Progenitor cell of endocrine pancreas (in vitro differentiated cells): ENCODE data around the gene MCRS1. TPM values are rescaled to one million over a fixed set of nuclear protein-coding genes. Genes with fewer than 3 reads are reported as not detected.
A peak's percentile ranks its signal among the peaks of the same experiment; 100 is the strongest.

Source experiments
- DNase-seq: peaks from one replicate; pipeline ENCODE4 v3.0.0; 2021; ENCODE audit warnings: low spot score; ENCODE audit not compliant: unreplicated experiment
- H3K27ac Mint-ChIP-seq: 2 replicates; pipeline ENCODE4 v1.8.0; 2021; ENCODE audit warnings: mild to moderate bottlenecking, moderate library complexity, mixed read lengths
- H3K27me3 Mint-ChIP-seq: 2 replicates; pipeline ENCODE4 v1.8.0; 2021; ENCODE audit warnings: mixed read lengths
- H3K36me3 Mint-ChIP-seq: 2 replicates; pipeline ENCODE4 v1.8.0; 2022; ENCODE audit warnings: mixed read lengths; ENCODE audit not compliant: insufficient read depth
- H3K4me1 Mint-ChIP-seq: 2 replicates; pipeline ENCODE4 v1.8.0; 2021; ENCODE audit warnings: low read depth, mixed read lengths
- H3K4me3 Mint-ChIP-seq: 2 replicates; pipeline ENCODE4 v1.8.0; 2021; ENCODE audit warnings: low read depth, mild to moderate bottlenecking, moderate library complexity, mixed read lengths
- H3K9me3 Mint-ChIP-seq: 2 replicates; pipeline ENCODE4 v1.8.0; 2021; ENCODE audit warnings: low read depth, mixed read lengths
- total RNA-seq: library from RNA; stranded (reverse); gene quantifications from 2 replicates; pipeline ENCODE4 v1.2.1, GENCODE V29; 2021
- TF ChIP-seq, protein P1 (sequence below): fragments of 200-600 bp; sonication (generic); IDR thresholded peaks from one replicate; pipeline ENCODE4 v1.5.0; 2021; ENCODE audit warnings: antibody characterized with exemption, mild to moderate bottlenecking; ENCODE audit not compliant: unreplicated experiment

Gene MCRS1
- total RNA-seq, 1 donor from 2014 or later = 92.6 TPM

DNA sequence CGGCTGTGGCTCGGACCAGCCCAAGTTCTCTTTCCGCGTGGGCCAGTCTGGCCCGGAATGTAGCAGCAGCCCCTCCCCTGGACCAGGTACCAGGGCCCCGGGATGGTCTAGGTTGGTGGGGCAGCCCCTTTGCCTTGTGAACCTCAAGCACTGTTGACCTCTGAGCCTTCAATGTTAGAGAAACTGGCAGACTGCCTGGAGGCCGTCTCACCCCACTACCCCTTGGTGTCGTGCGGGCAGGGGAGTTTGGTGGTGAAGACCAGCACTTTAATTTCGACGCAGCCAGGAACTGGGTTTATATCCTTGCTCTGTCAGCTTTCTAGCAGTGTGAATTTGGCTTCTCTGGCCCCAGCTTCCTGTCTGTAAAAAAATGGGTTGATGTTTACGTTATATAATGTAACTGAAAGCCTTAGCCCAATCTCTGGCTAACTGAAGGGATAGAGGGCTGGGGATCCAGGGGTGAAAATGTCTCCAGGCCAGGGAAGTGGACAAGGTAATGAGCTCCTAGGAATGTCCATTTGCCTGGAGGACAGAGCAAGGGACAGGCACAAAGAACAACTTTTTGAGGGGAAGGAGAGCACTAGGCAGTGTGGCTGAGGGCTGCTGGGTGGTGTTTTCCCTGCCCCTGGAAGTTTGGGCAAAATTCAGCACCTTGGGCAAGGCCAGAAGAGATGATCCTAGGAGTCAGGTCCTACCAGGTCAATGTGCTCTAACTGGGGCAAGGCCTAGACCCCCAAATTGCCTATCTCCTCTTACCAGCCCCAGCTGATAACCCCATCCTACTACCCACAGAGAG lies 11.4 kb downstream of the MCRS1 start:
- DNase-seq = no peak
- no peaks in the 10 kb centered on the region for H3K9me3 Mint-ChIP-seq
- H3K27ac Mint-ChIP-seq = no peak overlapping the region
- H3K4me3 Mint-ChIP-seq = no peak overlapping the region
- TF ChIP-seq, protein P1, sequence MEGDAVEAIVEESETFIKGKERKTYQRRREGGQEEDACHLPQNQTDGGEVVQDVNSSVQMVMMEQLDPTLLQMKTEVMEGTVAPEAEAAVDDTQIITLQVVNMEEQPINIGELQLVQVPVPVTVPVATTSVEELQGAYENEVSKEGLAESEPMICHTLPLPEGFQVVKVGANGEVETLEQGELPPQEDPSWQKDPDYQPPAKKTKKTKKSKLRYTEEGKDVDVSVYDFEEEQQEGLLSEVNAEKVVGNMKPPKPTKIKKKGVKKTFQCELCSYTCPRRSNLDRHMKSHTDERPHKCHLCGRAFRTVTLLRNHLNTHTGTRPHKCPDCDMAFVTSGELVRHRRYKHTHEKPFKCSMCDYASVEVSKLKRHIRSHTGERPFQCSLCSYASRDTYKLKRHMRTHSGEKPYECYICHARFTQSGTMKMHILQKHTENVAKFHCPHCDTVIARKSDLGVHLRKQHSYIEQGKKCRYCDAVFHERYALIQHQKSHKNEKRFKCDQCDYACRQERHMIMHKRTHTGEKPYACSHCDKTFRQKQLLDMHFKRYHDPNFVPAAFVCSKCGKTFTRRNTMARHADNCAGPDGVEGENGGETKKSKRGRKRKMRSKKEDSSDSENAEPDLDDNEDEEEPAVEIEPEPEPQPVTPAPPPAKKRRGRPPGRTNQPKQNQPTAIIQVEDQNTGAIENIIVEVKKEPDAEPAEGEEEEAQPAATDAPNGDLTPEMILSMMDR = no peak
- H3K4me1 Mint-ChIP-seq = peaks cover 20% of the 10 kb centered on the region
- peaks cover 13% of the 10 kb centered on the region for H3K36me3 Mint-ChIP-seq
- no peaks in the 10 kb centered on the region for H3K27me3 Mint-ChIP-seq

DNA sequence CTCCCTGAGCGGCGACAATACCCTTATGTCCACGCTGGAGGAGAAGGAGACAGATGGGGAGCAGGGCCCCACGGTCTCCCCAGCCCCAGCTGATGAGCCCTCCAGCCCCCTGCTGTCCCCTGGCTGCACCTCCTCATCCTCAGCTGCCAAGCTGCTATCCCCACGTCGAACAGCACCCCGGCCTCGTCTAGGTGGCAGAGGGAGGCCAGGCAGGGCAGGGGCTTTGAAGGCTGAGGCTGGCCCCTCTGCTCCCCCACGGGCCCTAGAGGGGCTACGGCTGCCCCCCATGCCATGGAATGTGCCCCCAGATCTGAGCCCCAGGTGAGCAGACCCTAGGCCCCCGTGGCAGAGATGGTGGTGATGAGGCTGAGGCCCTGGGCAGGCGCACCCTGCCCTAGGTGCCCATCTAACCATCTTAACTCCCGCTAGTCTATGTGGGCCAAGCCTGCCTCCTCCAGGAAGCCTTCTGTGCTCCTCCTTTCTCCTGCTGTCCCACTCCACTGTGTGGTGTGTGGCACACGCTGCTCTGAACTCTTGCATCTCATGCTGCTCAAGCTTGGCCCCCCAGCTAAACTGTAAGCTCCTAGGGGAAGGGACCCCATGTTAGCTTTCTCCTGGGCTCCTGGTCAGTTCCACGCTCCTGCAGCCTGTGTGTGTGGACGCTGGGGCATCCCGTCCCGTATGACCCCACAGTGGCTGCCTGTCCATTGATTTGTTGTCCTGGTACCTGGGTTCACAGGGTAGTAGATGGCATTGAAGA lies 12.1 kb downstream of the MCRS1 start:
- H3K27me3 Mint-ChIP-seq = no peaks in the 10 kb centered on the region
- H3K36me3 Mint-ChIP-seq = peaks cover 13% of the 10 kb centered on the region
- TF ChIP-seq, protein P1 = no peak
- no peaks in the 10 kb centered on the region for H3K9me3 Mint-ChIP-seq
- DNase-seq = no peak
- peaks cover 23% of the 10 kb centered on the region for H3K4me1 Mint-ChIP-seq
- no peak overlapping the region for H3K27ac Mint-ChIP-seq
- no peak overlapping the region for H3K4me3 Mint-ChIP-seq

DNA sequence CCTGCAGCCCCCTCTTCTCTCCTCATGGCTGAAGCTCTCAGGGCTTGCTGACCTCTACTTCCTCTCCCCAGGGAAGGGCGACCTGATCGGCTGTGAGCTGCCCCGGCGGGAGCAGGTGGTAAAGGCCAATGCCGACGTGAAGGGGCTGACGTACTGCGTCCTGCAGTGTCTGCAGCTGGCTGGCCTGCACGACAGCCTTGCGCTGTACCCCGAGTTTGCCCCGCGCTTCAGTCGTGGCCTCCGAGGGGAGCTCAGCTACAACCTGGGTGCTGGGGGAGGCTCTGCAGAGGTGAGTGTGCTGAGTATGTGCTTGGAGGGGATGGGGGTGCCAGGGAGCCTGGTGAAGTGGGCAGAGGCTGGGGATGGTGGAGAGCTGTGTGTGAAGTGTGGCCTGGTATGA lies 13.7 kb downstream of the MCRS1 start:
- H3K27ac Mint-ChIP-seq = peak overlapping the region; percentile 52
- TF ChIP-seq, protein P1 = no peak
- no peaks in the 10 kb centered on the region for H3K9me3 Mint-ChIP-seq

DNA sequence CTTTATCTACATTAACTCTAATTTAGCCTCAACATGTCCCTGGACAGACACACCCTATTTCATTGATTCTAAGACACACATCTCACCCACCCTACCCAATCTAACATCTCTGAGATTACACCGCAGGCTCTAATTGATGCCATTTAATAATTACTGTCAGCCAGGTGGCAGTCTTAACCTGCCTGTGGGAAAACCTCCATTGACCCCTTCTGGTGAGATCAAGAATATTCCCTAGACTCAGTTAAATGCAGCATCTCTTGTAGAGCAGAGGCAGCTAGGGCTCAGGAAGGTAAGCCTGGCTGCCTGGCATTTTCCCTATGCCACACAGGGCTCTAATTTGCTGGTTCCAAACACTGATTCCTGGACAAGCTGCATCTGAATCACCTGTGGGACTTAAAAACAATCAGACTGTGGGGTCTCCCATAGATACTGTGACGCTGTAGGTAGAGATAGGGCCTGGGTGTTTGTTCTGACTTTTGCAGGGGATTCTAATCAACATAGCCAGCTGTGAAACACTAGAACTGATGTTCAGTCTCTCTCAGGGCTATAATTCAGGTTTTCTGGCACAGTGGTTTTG lies 14.3 kb downstream of the MCRS1 start:
- Mint-ChIP-seq H3K9me3 (no peaks in the 10 kb centered on the region), H3K27ac (peak overlapping the region; percentile 88), H3K4me3 (no peak overlapping the region), H3K36me3 (peaks cover 6% of the 10 kb centered on the region), H3K4me1 (peaks cover 33% of the 10 kb centered on the region), H3K27me3 (no peaks in the 10 kb centered on the region)
- DNase-seq = no peak
- TF ChIP-seq, protein P1 = peak; percentile 62

More for the DNA sequence above, 13.7 kb downstream of the MCRS1 start:
- Mint-ChIP-seq H3K27me3 (no peaks in the 10 kb centered on the region), H3K4me1 (peaks cover 32% of the 10 kb centered on the region), H3K36me3 (peaks cover 10% of the 10 kb centered on the region), H3K4me3 (no peak overlapping the region)
- DNase-seq = no peak

DNA sequence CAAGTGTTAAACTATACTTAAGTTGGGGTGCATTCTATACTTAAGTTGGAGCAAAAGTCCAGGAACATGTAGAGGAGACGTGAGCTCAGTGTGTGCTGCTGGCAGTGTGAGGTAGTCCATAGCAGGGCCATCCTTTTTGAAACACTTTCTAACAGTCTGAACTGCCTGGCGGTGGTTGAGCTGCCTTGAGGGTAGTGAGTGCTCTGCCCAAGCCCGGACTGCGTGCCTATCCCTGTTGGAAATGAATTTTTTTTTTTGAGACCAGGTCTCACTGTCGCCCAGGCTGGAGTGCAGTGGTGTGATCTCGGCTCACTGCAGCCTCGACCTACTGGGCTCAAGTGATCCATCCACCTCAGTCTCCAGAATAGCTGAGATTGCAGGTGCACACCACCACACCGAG lies 15.0 kb downstream of the MCRS1 start:
- Mint-ChIP-seq H3K27ac (peak overlapping the region; percentile 4), H3K36me3 (peaks cover 6% of the 10 kb centered on the region), H3K9me3 (no peaks in the 10 kb centered on the region), H3K4me3 (no peak overlapping the region), H3K27me3 (peaks cover 5% of the 10 kb centered on the region), H3K4me1 (peaks cover 35% of the 10 kb centered on the region)
- TF ChIP-seq, protein P1 = no peak
- DNase-seq = no peak
